ENCODE measurements around the gene TTC23. TPM values are rescaled to one million over a fixed set of nuclear protein-coding genes. Genes with fewer than 3 reads are reported as not detected.

The TTC23 gene
- total and polyA plus RNA-seq, 5 donors, result 8.4 to 18.2 (median 15.5) TPM

DNA sequence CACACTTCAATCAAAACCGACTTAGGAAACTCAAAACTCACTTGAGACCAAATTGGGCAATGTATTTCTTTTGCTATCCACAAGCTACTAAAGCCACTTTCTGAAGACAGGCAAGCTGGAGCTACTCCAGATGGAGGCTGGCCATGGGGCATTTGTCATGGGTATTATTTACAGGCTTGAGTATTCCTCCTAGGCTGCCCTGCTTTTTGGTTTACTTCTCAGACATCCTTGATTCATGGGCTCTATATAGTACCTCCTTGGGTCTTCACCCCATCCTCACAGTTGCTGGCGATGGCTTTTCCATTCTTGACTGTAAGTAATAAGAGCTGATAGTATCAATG, 163.1 kb downstream of the TTC23 start:
- WGBS, result 92% methylated on average over 2 of the region's 2 CpGs
- Histone ChIP-seq H3K27me3 (ENCODE audit: control insufficient read depth, insufficient read depth) (no peaks in the 10 kb centered on the region), H3K9me3 (ENCODE audit: control insufficient read depth, low read length) (no peaks in the 10 kb centered on the region), H3K27ac (ENCODE audit: low read length) (no peak overlapping the region), H3K4me1 (ENCODE audit: control insufficient read depth, insufficient read depth, low read length) (no peaks in the 10 kb centered on the region), H3K4me3 (ENCODE audit: low read length) (no peak overlapping the region)
- intact Hi-C loops (cut with DNase I), result no loop called here
- ATAC-seq (no peak), DNase-seq (no peak)

Other genes with a start within 250 kb of the TTC23 start
- gene PGPEP1L, start 241.8 kb downstream of the TTC23 start, total RNA-seq, result 1 to 10 TPM in 3 of 4 donors, under 1 TPM in 1; 0.84 to 5.2 (median 2.6) TPM
- gene PGPEP1L, start 241.8 kb downstream of the TTC23 start, polyA plus RNA-seq, result 6.1 TPM
- 100 to 1,000 TPM; 184 to 463 (median 218) TPM for gene SYNM, start 144.5 kb downstream of the TTC23 start, total RNA-seq
- gene SYNM, start 144.5 kb downstream of the TTC23 start, polyA plus RNA-seq, result 127 TPM
- 10 to 100 TPM; 30.1 to 30.9 (median 30.6) TPM for gene LRRC28, start 1.9 kb upstream of the TTC23 start, total RNA-seq
- 13.7 TPM for gene LRRC28, start 1.9 kb upstream of the TTC23 start, polyA plus RNA-seq